Transverse colon (tissue), 4 donors: ENCODE measurements around the gene FDPS. TPM values are rescaled to one million over a fixed set of nuclear protein-coding genes. Genes with fewer than 3 reads are reported as not detected.

Source experiments
- DNase-seq: peaks from one replicate; pipeline ENCODE4 v3.0.0-alpha.2; 2019
- H3K27ac ChIP-seq, 4 donors: fragments of 200-600 bp; sonication (generic); 2 replicates each; pipeline ENCODE4 v1.5.1; 2016 to 2018; ENCODE audit warnings: inconsistent platforms in 4 of 4
- H3K27me3 ChIP-seq: fragments of 200-600 bp; sonication (generic); 2 replicates; pipeline ENCODE4 v1.5.1; 2017; ENCODE audit warnings: inconsistent platforms
- H3K36me3 ChIP-seq, 4 donors: fragments of 200-600 bp; sonication (generic); 2 replicates each; pipeline ENCODE4 v1.5.1; 2017 to 2019; ENCODE audit warnings: inconsistent platforms in 4 of 4
- H3K4me1 ChIP-seq, 4 donors: fragments of 200-600 bp; sonication (generic); 2 replicates each; pipeline ENCODE4 v1.5.1; 2017 to 2020; ENCODE audit warnings: inconsistent platforms in 4 of 4
- H3K4me3 ChIP-seq, 4 donors: fragments of 200-600 bp; sonication (generic); 1 replicate in 1 of 4; 2 replicates in 3 of 4; pipeline versions ENCODE4 v1.5.1 to v1.6.1; 2017 to 2019; ENCODE audit warnings: inconsistent platforms in 4 of 4
- H3K9me3 ChIP-seq, 2 donors: fragments of 200-600 bp; sonication (generic); 2 replicates each; pipeline ENCODE4 v1.5.1; 2017 to 2019; ENCODE audit warnings: inconsistent platforms in 2 of 2
- CTCF ChIP-seq, 5 experiments: fragments of 200-600 bp in 3 of 5; fragments of 450-650 bp in 2 of 5; sonication (generic) in 3 of 5; IDR thresholded peaks; 1 replicate in 2 of 5; 2 replicates in 3 of 5; pipeline ENCODE4 v1.5.1; 2016 to 2017; ENCODE audit warnings: antibody characterized with exemption in 5 of 5, inconsistent platforms in 3 of 5, mild to moderate bottlenecking in 2 of 5, moderate library complexity in 1 of 5
- EP300 ChIP-seq: sonication (generic); formaldehyde crosslinking; IDR thresholded peaks from one replicate; pipeline ENCODE4 v1.6.1; 2017; ENCODE audit warnings: antibody characterized with exemption, low read depth
- POLR2A ChIP-seq: fragments of 450-650 bp; IDR thresholded peaks from one replicate; pipeline ENCODE4 v1.6.1; 2016; ENCODE audit warnings: antibody characterized with exemption, mild to moderate bottlenecking, moderate library complexity
- POLR2AphosphoS5 ChIP-seq, 3 donors: sonication (generic); formaldehyde crosslinking; IDR thresholded peaks; one replicate each; pipeline ENCODE4 v1.6.1; 2016; ENCODE audit warnings: antibody characterized with exemption in 3 of 3
- WGBS, 2 donors: methylation state at CpG; one replicate each; pipeline ENCODE4 v1.1.5; 2018; ENCODE audit warnings: low coverage in 1 of 2; 5-methylcytosine and 5-hydroxymethylcytosine counted together
- in situ Hi-C, 4 donors: fragments of 200-750 bp; cut with MboI; loops; one replicate each; pipeline versions ENCODE4 v1.15.0 to v1.15.1; 2017; ENCODE audit warnings: low sequenced_read_pairs in 3 of 4, low pct_ligation_motif_present in 1 of 4, low pct_unique_long_range_greater_than_20kb in 1 of 4
- intact Hi-C: fragments of 100-400 bp; cut with DNase I; formaldehyde crosslinking; loops from one replicate; pipeline ENCODE4 v1.15.1; 2023; ENCODE audit warnings: low total_unique reads
- total RNA-seq, 4 donors: library from RNA; depleted of rRNA; stranded (reverse); fragments of >200 nt; gene quantifications; one replicate each; pipeline ENCODE4 v1.1.0, GENCODE V29; 2016

FDPS gene
- total RNA-seq, 4 donors from 2014 or later, result 73.7 to 158 (median 104) TPM

GRCh38 chr1:155329980-155330598 is 21.4 kb downstream of the FDPS start:
- Histone ChIP-seq H3K4me3 (no peak overlapping the region), H3K4me1 (peaks cover 5 to 20% (median 12%) of the 10 kb centered on the region in 4 donors), H3K27me3 (no peaks in the 10 kb centered on the region), H3K9me3 (no peaks in the 10 kb centered on the region), H3K27ac (no peak overlapping the region), H3K36me3 (peaks cover 0 to 24% (median 3%) of the 10 kb centered on the region in 4 donors)
- TF ChIP-seq POLR2AphosphoS5 (IDR thresholded peaks at IDR 0.05) (no peak), POLR2A (no peak)
- in situ Hi-C loops, result loop anchor here (10.0 to 25.0 kb wide), 3 partner anchors 55 to 257 kb away; partner anchors contain the start of genes CLK2 (in 2 of the 4), HCN3 (in 2 of the 4) and SCAMP3 (in 1 of the 4)
- 91% methylated on average over 11 of the region's 11 CpGs; no CpG with 5 or more reads in 1 of the 2 donors for WGBS, 2 donors
- DNase-seq, result no peak
- intact Hi-C loops, result loop anchor here (5.0 kb wide), 1 partner anchor 133 kb away; no protein-coding TSS in a partner anchor

- 50 to 66% methylated on average over 1 of the region's 1 CpG for WGBS, 2 donors
- intact Hi-C loops (no loop called here), in situ Hi-C loops (loop anchor here in 1 of 4 donors (25.0 kb wide), 1 partner anchor 252 kb away; no protein-coding TSS in a partner anchor)
These were observed 26.3 kb downstream of the FDPS start for GRCh38 chr1:155334962-155335361.

GRCh38 chr1:155339515-155340097 is 30.9 kb downstream of the FDPS start:
- in situ Hi-C loops, result loop anchor here in 1 of 4 donors (25.0 kb wide), 1 partner anchor 248 kb away; no protein-coding TSS in a partner anchor
- no peak for DNase-seq
- Histone ChIP-seq H3K27me3 (no peaks in the 10 kb centered on the region), H3K4me1 (no peaks in the 10 kb centered on the region), H3K4me3 (no peak overlapping the region), H3K9me3 (no peaks in the 10 kb centered on the region), H3K36me3 (peaks cover 0 to 81% (median 40%) of the 10 kb centered on the region in 4 donors), H3K27ac (no peak overlapping the region)
- 44 to 72% methylated on average over 8 of the region's 8 CpGs for WGBS, 2 donors
- TF ChIP-seq CTCF (IDR thresholded peaks at IDR 0.05), result no peak
- TF ChIP-seq POLR2AphosphoS5 (IDR thresholded peaks at IDR 0.05), result no peak
- TF ChIP-seq POLR2A, result no peak
- TF ChIP-seq EP300, result no peak
- intact Hi-C loops, result no loop called here

More at GRCh38 chr1:155334962-155335361, 26.3 kb downstream of the FDPS start:
- Histone ChIP-seq H3K36me3 (peaks cover 0 to 54% (median 18%) of the 10 kb centered on the region in 4 donors), H3K9me3 (no peaks in the 10 kb centered on the region), H3K27ac (no peak overlapping the region), H3K4me3 (no peak overlapping the region), H3K4me1 (no peaks in the 10 kb centered on the region), H3K27me3 (no peaks in the 10 kb centered on the region)
- TF ChIP-seq POLR2AphosphoS5 (IDR thresholded peaks at IDR 0.05) (no peak), POLR2A (no peak), CTCF (IDR thresholded peaks at IDR 0.05) (no peak), EP300 (no peak)
- DNase-seq, result no peak

- no peak for DNase-seq
- WGBS, 2 donors, result 92% methylated on average over 3 of the region's 3 CpGs; no CpG with 5 or more reads in 1 of the 2 donors
- no peaks in the 10 kb centered on the region for H3K9me3 ChIP-seq
- peaks cover 0 to 80% (median 37%) of the 10 kb centered on the region in 4 donors for H3K36me3 ChIP-seq
- no peak overlapping the region for H3K27ac ChIP-seq
- TF ChIP-seq POLR2A (no peak), POLR2AphosphoS5 (IDR thresholded peaks at IDR 0.05) (no peak), EP300 (no peak), CTCF (IDR thresholded peaks at IDR 0.05) (no peak)
- in situ Hi-C loops (loop anchor here in 1 of 4 donors (25.0 kb wide), 1 partner anchor 244 kb away; no protein-coding TSS in a partner anchor), intact Hi-C loops (no loop called here)
- no peaks in the 10 kb centered on the region for H3K27me3 ChIP-seq
- H3K4me1 ChIP-seq, result no peaks in the 10 kb centered on the region
- no peak overlapping the region for H3K4me3 ChIP-seq
These were observed 34.2 kb downstream of the FDPS start for GRCh38 chr1:155342842-155343241.
